A549 (cell line): Measurements from ENCODE around the gene PRKG1. TPM values are rescaled to one million over a fixed set of nuclear protein-coding genes. Genes with fewer than 3 reads are reported as not detected.

Source experiments
- ATAC-seq, 2 experiments: fragments of 200-7000 bp in 1 of 2; fragments of >200 bp in 1 of 2; cut with Nextera tagmentation in 1 of 2; cut with Tn5 transposase in 1 of 2; 3 replicates each; pipeline versions ENCODE4 v1.8.0 to v1.9.1; 2018 to 2020; ENCODE audit warnings: mild to moderate bottlenecking in 1 of 2, moderate library complexity in 1 of 2
- CTCF ChIA-PET: fragments of 300-600 bp; sonication (Branson Sonifier 250); formaldehyde crosslinking; extraction: SDS; loops from one replicate; lab custom pipeline; 2021; ENCODE audit warnings: antibody characterized with exemption, inconsistent platforms; lab: Yijun Ruan, JAX
- POLR2A ChIA-PET: fragments of 350-600 bp; formaldehyde crosslinking; extraction: SDS; loops from one replicate; lab custom pipeline; 2021; ENCODE audit warnings: antibody characterized with exemption, inconsistent platforms; lab: Yijun Ruan, JAX
- DNase-seq, 2 experiments: peaks; one replicate each; pipeline versions ENCODE4 v3.0.0 to v3.0.0-alpha.2; 2011 to 2016; ENCODE audit warnings: low read depth in 1 of 2, low spot score in 1 of 2
- FAIRE-seq: peaks from 2 replicates; lab custom pipeline; 2011; peaks lifted over from hg19 to GRCh38; lab: Jason Lieb, UNC
- H3K27ac ChIP-seq, 2 experiments: fragments of >200 bp; sonication (Bioruptor Twin); formaldehyde crosslinking; 3 replicates each; pipeline ENCODE4 v1.5.1; 2016 to 2017
- H3K4me1 ChIP-seq: fragments of >200 bp; sonication (Bioruptor Twin); formaldehyde crosslinking; 3 replicates; pipeline ENCODE4 v1.6.1; 2016
- H3K4me2 ChIP-seq: fragments of >200 bp; sonication (Bioruptor Twin); formaldehyde crosslinking; 3 replicates; pipeline ENCODE4 v1.6.1; 2016
- H3K4me3 ChIP-seq: fragments of >200 bp; sonication (Bioruptor Twin); formaldehyde crosslinking; 3 replicates; pipeline ENCODE4 v1.5.1; 2016
- H3K9me3 ChIP-seq: fragments of >200 bp; sonication (Bioruptor Twin); formaldehyde crosslinking; 3 replicates; pipeline ENCODE4 v1.6.1; 2016
- BCL3 ChIP-seq: fragments of >200 bp; sonication (Bioruptor Twin); formaldehyde crosslinking; IDR thresholded peaks from 3 replicates; pipeline ENCODE4 v1.6.1; 2016
- CBX2 ChIP-seq: fragments of 200-600 bp; sonication (generic); IDR thresholded peaks from 2 replicates; pipeline ENCODE4 v1.6.1; 2016; ENCODE audit warnings: low read depth, mild to moderate bottlenecking, borderline replicate concordance
- CHD2 ChIP-seq: fragments of 150-350 bp; IDR thresholded peaks from 2 replicates; pipeline ENCODE4 v1.6.1; 2014; ENCODE audit warnings: low read length; ENCODE audit not compliant: partially characterized antibody
- CTCF ChIP-seq: fragments of >200 bp; sonication (Bioruptor Twin); formaldehyde crosslinking; IDR thresholded peaks from 3 replicates; pipeline ENCODE4 v1.5.1; 2016
- EHF ChIP-seq: fragments of 250-450 bp; sonication (Bioruptor Pico); IDR thresholded peaks from 2 replicates; pipeline ENCODE4 v1.5.0; 2020; ENCODE audit warnings: mild to moderate bottlenecking
- EHMT2 ChIP-seq: fragments of 200-600 bp; sonication (generic); IDR thresholded peaks from 2 replicates; pipeline ENCODE4 v1.6.1; 2016; ENCODE audit warnings: antibody characterized with exemption, low read depth, mild to moderate bottlenecking, moderate library complexity
- ESRRA ChIP-seq: fragments of 150-350 bp; IDR thresholded peaks from 2 replicates; pipeline ENCODE4 v1.6.1; 2014; ENCODE audit warnings: mild to moderate bottlenecking, low read length, borderline replicate concordance
- GATA3 ChIP-seq: IDR thresholded peaks from 2 replicates; pipeline ENCODE4 v1.6.1; 2012; ENCODE audit warnings: borderline replicate concordance
- HOXA7 ChIP-seq: fragments of 250-450 bp; sonication (Bioruptor Pico); IDR thresholded peaks from 2 replicates; pipeline ENCODE4 v1.5.0; 2020; ENCODE audit warnings: mild to moderate bottlenecking, moderate library complexity
- JUNB ChIP-seq: fragments of >200 bp; sonication (Bioruptor Twin); formaldehyde crosslinking; IDR thresholded peaks from 2 replicates; pipeline ENCODE4 v1.6.1; 2016
- MYC ChIP-seq: IDR thresholded peaks from 2 replicates; pipeline ENCODE4 v1.6.1; 2012; ENCODE audit warnings: mild to moderate bottlenecking, inconsistent platforms, low read length, improper control_type of control experiment, borderline replicate concordance
- NPAS2 ChIP-seq: fragments of 250-450 bp; sonication (Bioruptor Pico); IDR thresholded peaks from 2 replicates; pipeline ENCODE4 v1.8.0; 2022; ENCODE audit warnings: mild to moderate bottlenecking, moderate library complexity, borderline replicate concordance
- NR3C1 ChIP-seq: fragments of >200 bp; sonication (Bioruptor Twin); formaldehyde crosslinking; IDR thresholded peaks from 3 replicates; pipeline ENCODE4 v1.6.1; 2017
- PHF8 ChIP-seq: fragments of 200-600 bp; sonication (generic); IDR thresholded peaks from 2 replicates; pipeline ENCODE4 v1.6.1; 2016; ENCODE audit warnings: low read depth, mild to moderate bottlenecking, antibody characterized with exemption, moderate library complexity, borderline replicate concordance
- RCOR1 ChIP-seq: fragments of 150-350 bp; IDR thresholded peaks from 2 replicates; pipeline ENCODE4 v1.6.1; 2014; ENCODE audit warnings: antibody characterized with exemption, low read length, low read depth
- SREBF2 ChIP-seq: fragments of 450-650 bp; IDR thresholded peaks from 2 replicates; pipeline ENCODE4 v1.6.1; 2014; ENCODE audit warnings: mild to moderate bottlenecking, moderate library complexity
- TP53 ChIP-seq: fragments of 250-450 bp; sonication (Bioruptor Pico); IDR thresholded peaks from 2 replicates; pipeline ENCODE4 v1.5.0; 2021; ENCODE audit warnings: mild to moderate bottlenecking, moderate library complexity
- ZFP36 ChIP-seq: fragments of 450-650 bp; IDR thresholded peaks from 2 replicates; pipeline ENCODE4 v1.6.1; 2014; ENCODE audit warnings: borderline replicate concordance; ENCODE audit not compliant: partially characterized antibody
- WGBS: methylation state at CpG from one replicate; pipeline ENCODE4 v1.1.6; 2017; ENCODE audit errors: missing lambda C conversion rate; 5-methylcytosine and 5-hydroxymethylcytosine counted together
- polyA plus RNA-seq, 4 experiments: library from polyadenylated mRNA; depleted of rRNA in 3 of 4; stranded (reverse); fragments of >200 nt; fragmentation: RNase III in 1 of 4; extraction: RNeasy Plus Mini Kit Qiagen cat#74134 plus additional on column Dnase treatment in 1 of 4; gene quantifications; 2 replicates in 3 of 4; 3 replicates in 1 of 4; pipeline ENCODE4 v1.2.3, GENCODE V29; 2011 to 2017

The PRKG1 gene
- polyA plus RNA-seq, 2 of the 4 experiments (the other 2 are of a cell fraction), result not detected

- no peak for TF ChIP-seq CTCF
- TF ChIP-seq, all 56 proteins: peak for 0
Observed at GRCh38 chr10:52216852-52217251, 1142.6 kb downstream of the PRKG1 start (continued).

- WGBS, result 86% methylated on average over 1 of the region's 1 CpG
- TF ChIP-seq EHF (CRISPR knock-in tag) (no peak), NPAS2 (CRISPR knock-in tag) (no peak), MYC (no peak)
- POLR2A ChIA-PET, result no interaction called here
- CTCF ChIA-PET, result no interaction called here
- Histone ChIP-seq H3K4me3 (no peak overlapping the region), H3K9me3 (no peaks in the 10 kb centered on the region), H3K4me1 (peaks cover 10% of the 10 kb centered on the region; the same call in 2 of the 3 replicates), H3K27ac (no peak overlapping the region), H3K4me2 (no peak overlapping the region)
- ATAC-seq (no peak), DNase-seq (no peak), FAIRE-seq (no peak)
Observed at GRCh38 chr10:52217531-52217930, 1143.2 kb downstream of the PRKG1 start.

GRCh38 chr10:52220947-52221346 is 1146.7 kb downstream of the PRKG1 start:
- TF ChIP-seq TP53 (CRISPR knock-in tag), result no peak
- TF ChIP-seq CBX2, result no peak
- TF ChIP-seq ESRRA, result no peak
- TF ChIP-seq, all 56 proteins: peak for 0
- ATAC-seq (no peak), FAIRE-seq (no peak), DNase-seq (no peak)
- Histone ChIP-seq H3K27ac (no peak overlapping the region), H3K4me3 (no peak overlapping the region), H3K4me1 (no peaks in the 10 kb centered on the region), H3K9me3 (no peaks in the 10 kb centered on the region), H3K4me2 (no peak overlapping the region)
- ChIA-PET CTCF (no interaction called here), POLR2A (no interaction called here)
- WGBS, result 88% methylated on average over 3 of the region's 3 CpGs

GRCh38 chr10:52221923-52222322 is 1147.6 kb downstream of the PRKG1 start:
- Histone ChIP-seq H3K4me3 (no peak overlapping the region), H3K4me1 (no peaks in the 10 kb centered on the region), H3K9me3 (no peaks in the 10 kb centered on the region), H3K27ac (no peak overlapping the region), H3K4me2 (no peak overlapping the region)
- 59% methylated on average over 4 of the region's 4 CpGs for WGBS
- no peak for DNase-seq
- no peak for FAIRE-seq
- POLR2A ChIA-PET, result no interaction called here
- ATAC-seq, result no peak
- TF ChIP-seq HOXA7 (CRISPR knock-in tag) (no peak), JUNB (no peak), EHMT2 (no peak), ZFP36 (no peak), CHD2 (no peak), PHF8 (no peak), SREBF2 (no peak), NR3C1 (no peak), RCOR1 (no peak), BCL3 (no peak), CBX2 (no peak), GATA3 (no peak)
- CTCF ChIA-PET, result no interaction called here
